ENCODE results near the gene ATAD2B. TPM values are rescaled to one million over a fixed set of nuclear protein-coding genes. Genes with fewer than 3 reads are reported as not detected.
"Not testable (repeated sequence)": the region's sequence is repeated elsewhere in the genome, so short reads cannot be mapped to it uniquely, and the experiment has no call there.

ATAD2B gene
- total RNA-seq, 3 donors from 2014 or later, result 25.8 to 38.5 (median 27.9) TPM

GRCh38 chr2:23746141-23746863 is 180.6 kb downstream of the ATAD2B start:
- Histone ChIP-seq H3K9me3 (no peaks in the 10 kb centered on the region), H3K4me1 (ENCODE audit: low read depth) (no peaks in the 10 kb centered on the region), H3K4me3 (no peak overlapping the region), H3K36me3 (ENCODE audit: low read depth) (no peaks in the 10 kb centered on the region)
- no peak for ATAC-seq
- intact Hi-C loops (cut with DNase I, micrococcal nuclease), result no loop called here
- no peak for DNase-seq
- TF ChIP-seq, protein P1, sequence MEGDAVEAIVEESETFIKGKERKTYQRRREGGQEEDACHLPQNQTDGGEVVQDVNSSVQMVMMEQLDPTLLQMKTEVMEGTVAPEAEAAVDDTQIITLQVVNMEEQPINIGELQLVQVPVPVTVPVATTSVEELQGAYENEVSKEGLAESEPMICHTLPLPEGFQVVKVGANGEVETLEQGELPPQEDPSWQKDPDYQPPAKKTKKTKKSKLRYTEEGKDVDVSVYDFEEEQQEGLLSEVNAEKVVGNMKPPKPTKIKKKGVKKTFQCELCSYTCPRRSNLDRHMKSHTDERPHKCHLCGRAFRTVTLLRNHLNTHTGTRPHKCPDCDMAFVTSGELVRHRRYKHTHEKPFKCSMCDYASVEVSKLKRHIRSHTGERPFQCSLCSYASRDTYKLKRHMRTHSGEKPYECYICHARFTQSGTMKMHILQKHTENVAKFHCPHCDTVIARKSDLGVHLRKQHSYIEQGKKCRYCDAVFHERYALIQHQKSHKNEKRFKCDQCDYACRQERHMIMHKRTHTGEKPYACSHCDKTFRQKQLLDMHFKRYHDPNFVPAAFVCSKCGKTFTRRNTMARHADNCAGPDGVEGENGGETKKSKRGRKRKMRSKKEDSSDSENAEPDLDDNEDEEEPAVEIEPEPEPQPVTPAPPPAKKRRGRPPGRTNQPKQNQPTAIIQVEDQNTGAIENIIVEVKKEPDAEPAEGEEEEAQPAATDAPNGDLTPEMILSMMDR (IDR thresholded peaks at IDR 0.05), result no peak

GRCh38 chr2:23745726-23746105 is 181.2 kb downstream of the ATAD2B start:
- TF ChIP-seq, protein P1 (IDR thresholded peaks at IDR 0.05), result no peak
- intact Hi-C loops (cut with DNase I, micrococcal nuclease), result no loop called here
- ATAC-seq, result peak; percentile 66
- Histone ChIP-seq H3K4me3 (no peak overlapping the region), H3K36me3 (ENCODE audit: low read depth) (no peaks in the 10 kb centered on the region), H3K9me3 (no peaks in the 10 kb centered on the region), H3K4me1 (ENCODE audit: low read depth) (no peaks in the 10 kb centered on the region)
- peak in 1 of 3 donors; percentile 10 for DNase-seq

- no peak for ATAC-seq
- H3K9me3 ChIP-seq, result no peaks in the 10 kb centered on the region
- TF ChIP-seq, protein P1 (IDR thresholded peaks at IDR 0.05), result no peak
- H3K4me3 ChIP-seq, result no peak overlapping the region
- no peaks in the 10 kb centered on the region for H3K4me1 ChIP-seq (ENCODE audit: low read depth)
- H3K36me3 ChIP-seq (ENCODE audit: low read depth), result no peaks in the 10 kb centered on the region
- DNase-seq, result no peak
- intact Hi-C loops (cut with DNase I, micrococcal nuclease), result no loop called here
Observed at GRCh38 chr2:23745068-23745725, 181.7 kb downstream of the ATAD2B start.

DNA sequence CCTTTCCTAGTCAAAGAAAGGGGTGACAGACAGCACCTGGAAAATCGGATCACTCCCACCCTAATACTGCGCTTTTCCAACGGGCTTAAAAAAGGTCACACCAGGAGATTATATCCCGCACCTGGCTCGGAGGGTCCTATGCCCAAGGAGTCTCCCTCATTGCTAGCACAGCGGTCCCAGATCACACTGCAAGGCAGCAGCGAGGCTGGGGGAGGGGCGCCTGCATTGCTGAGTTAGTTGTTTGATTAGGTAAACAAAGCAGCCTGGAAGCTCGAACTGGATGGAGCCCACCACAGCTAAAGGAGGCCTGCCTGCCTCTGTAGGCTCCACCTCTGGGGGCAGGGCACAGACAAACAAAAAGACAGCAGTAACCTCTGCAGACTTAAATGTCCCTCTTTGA is 190.1 kb downstream of the ATAD2B start:
- H3K9me3 ChIP-seq; DNase-seq; H3K36me3 ChIP-seq (ENCODE audit: low read depth); ATAC-seq; intact Hi-C loops (cut with DNase I, micrococcal nuclease); H3K4me3 ChIP-seq; H3K4me1 ChIP-seq (ENCODE audit: low read depth): not testable (repeated sequence)

DNA sequence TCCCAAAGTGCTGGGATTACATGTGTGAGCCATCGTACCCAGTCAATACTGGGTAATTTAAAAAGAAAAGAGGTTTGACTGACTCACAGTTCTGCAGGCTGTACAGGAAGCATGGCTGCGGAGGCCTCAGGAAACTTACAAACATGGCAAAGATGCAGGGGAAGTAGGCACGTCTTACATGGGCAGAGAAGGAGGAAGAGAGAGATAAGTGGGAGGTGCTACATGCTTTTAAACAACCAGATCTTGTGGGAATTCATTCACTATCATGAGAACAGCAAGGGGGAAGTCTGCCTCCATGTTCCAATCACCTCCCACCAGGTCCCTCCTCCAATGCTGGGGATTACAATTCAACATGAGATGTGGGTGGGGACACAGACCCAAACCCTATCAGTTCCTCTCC is 192.5 kb downstream of the ATAD2B start:
- no peak for ATAC-seq
- no peaks in the 10 kb centered on the region for H3K9me3 ChIP-seq
- no peaks in the 10 kb centered on the region for H3K4me1 ChIP-seq (ENCODE audit: low read depth)
- TF ChIP-seq, protein P1 (IDR thresholded peaks at IDR 0.05), result no peak
- intact Hi-C loops (cut with DNase I, micrococcal nuclease), result no loop called here
- no peak for DNase-seq
- H3K4me3 ChIP-seq, result no peak overlapping the region
- no peaks in the 10 kb centered on the region for H3K36me3 ChIP-seq (ENCODE audit: low read depth)

DNA sequence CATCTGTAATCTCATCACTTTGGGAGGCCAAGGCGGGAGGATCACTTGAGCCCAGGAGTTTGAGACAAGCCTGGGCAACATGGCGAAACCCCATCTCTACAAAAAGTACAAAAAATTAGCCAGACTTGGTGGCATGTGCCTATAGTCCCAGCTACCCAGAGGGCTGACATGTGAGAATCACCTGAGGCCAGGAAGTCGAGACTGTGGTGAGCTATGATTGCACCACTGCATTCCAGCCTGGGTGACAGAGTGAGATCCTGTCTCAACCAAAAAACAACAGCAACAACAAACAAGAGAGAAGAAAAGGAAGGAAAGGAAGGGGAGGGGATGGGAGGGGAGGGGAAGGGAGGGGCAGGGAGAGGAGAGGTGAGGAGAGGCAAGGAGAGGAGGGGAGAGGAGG is 203.9 kb downstream of the ATAD2B start:
- peaks cover 11% of the 10 kb centered on the region for H3K9me3 ChIP-seq
- H3K36me3 ChIP-seq (ENCODE audit: low read depth); H3K4me1 ChIP-seq (ENCODE audit: low read depth); ATAC-seq; DNase-seq; intact Hi-C loops (cut with DNase I, micrococcal nuclease); H3K4me3 ChIP-seq: not testable (repeated sequence)

All from mucosa of descending colon (tissue), 3 donors.